ENCODE results near the gene IL11.

DNA sequence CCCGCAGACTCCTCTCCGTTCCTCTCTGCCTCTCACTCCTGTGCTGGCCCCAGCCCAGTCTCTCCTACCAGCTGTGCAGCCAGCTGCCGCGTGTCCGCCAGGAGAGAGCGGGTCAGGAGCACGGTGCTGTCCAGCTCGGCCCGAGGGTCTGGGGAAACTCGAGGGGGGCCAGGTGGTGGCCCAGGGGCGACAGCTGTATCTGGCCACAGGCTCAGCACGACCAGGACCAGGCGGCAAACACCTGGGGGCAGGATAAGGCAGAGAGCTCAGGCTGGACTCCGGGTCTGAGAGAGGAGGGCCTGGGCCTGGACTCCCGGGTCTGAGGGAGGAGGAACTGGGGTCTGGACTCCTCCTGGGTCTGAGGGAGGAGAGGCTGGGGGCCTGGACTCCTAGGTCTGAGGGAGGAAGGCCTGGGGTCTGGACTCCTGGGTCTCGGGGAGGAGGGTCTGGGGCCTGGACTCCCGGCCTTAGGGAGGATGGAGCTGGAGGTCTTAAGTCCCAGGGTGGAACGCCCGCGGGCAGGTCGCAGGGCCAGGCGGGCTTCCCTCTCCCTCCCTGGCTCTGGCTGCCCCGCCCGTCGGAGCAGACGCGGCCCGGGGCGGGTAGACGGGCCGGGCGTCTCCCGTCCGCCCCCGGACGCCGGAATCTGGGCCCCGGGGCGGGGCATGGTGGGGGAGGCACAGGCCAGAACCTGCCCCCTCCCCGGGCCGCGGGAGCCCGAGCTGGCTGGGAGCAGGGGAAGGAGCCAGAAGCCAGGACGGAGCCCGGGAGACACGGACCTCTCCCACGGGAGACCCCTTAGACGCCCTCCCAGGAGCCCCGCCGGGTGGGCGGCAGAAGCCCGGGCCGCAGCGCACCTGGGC, 1.3 kb downstream of the IL11 start:
- TF ChIP-seq, protein P1, sequence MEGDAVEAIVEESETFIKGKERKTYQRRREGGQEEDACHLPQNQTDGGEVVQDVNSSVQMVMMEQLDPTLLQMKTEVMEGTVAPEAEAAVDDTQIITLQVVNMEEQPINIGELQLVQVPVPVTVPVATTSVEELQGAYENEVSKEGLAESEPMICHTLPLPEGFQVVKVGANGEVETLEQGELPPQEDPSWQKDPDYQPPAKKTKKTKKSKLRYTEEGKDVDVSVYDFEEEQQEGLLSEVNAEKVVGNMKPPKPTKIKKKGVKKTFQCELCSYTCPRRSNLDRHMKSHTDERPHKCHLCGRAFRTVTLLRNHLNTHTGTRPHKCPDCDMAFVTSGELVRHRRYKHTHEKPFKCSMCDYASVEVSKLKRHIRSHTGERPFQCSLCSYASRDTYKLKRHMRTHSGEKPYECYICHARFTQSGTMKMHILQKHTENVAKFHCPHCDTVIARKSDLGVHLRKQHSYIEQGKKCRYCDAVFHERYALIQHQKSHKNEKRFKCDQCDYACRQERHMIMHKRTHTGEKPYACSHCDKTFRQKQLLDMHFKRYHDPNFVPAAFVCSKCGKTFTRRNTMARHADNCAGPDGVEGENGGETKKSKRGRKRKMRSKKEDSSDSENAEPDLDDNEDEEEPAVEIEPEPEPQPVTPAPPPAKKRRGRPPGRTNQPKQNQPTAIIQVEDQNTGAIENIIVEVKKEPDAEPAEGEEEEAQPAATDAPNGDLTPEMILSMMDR (IDR thresholded peaks at IDR 0.05): no peak
- no peak for TF ChIP-seq POLR2A (IDR thresholded peaks at IDR 0.05)
